Calu3 (cell line): Measurements from ENCODE around the gene SRA1. TPM values are rescaled to one million over a fixed set of nuclear protein-coding genes. Genes with fewer than 3 reads are reported as not detected.

ENCODE experiments used
- BruUV-seq: library from RNA; stranded (reverse); fragments of 400-500 nt; replicated peaks from 2 replicates; lab custom pipeline; 2021; lab: Mats Ljungman, UMichigan
- CTCF ChIA-PET: fragments of 300-600 bp; sonication (Branson Sonifier 250); formaldehyde crosslinking; loops from one replicate; lab custom pipeline; 2022; ENCODE audit warnings: antibody characterized with exemption; lab: Charles Lee
- DNase-seq: peaks from one replicate; pipeline ENCODE4 v3.0.0; 2022
- H3K27ac Mint-ChIP-seq: one replicate; pipeline ENCODE4 v1.8.0; 2022; ENCODE audit warnings: mixed read lengths; ENCODE audit not compliant: unreplicated experiment
- H3K27me3 Mint-ChIP-seq: one replicate; pipeline ENCODE4 v1.8.0; 2022; ENCODE audit warnings: mixed read lengths; ENCODE audit not compliant: unreplicated experiment
- H3K36me3 Mint-ChIP-seq: one replicate; pipeline ENCODE4 v1.8.0; 2022; ENCODE audit warnings: mild to moderate bottlenecking, moderate library complexity, mixed read lengths; ENCODE audit not compliant: insufficient read depth, unreplicated experiment
- H3K4me1 Mint-ChIP-seq: one replicate; pipeline ENCODE4 v1.8.0; 2022; ENCODE audit warnings: mild to moderate bottlenecking, low read depth, mixed read lengths; ENCODE audit not compliant: unreplicated experiment
- H3K4me3 Mint-ChIP-seq: one replicate; pipeline ENCODE4 v1.8.0; 2022; ENCODE audit warnings: mild to moderate bottlenecking, low read depth, moderate library complexity, mixed read lengths; ENCODE audit not compliant: unreplicated experiment
- H3K9me3 Mint-ChIP-seq: one replicate; pipeline ENCODE4 v1.8.0; 2022; ENCODE audit warnings: low read depth, mixed read lengths; ENCODE audit not compliant: unreplicated experiment
- CTCF ChIP-seq: fragments of 200-600 bp; IDR thresholded peaks from one replicate; pipeline ENCODE4 v1.8.0; 2022; ENCODE audit warnings: antibody characterized with exemption; ENCODE audit not compliant: unreplicated experiment
- intact Hi-C: fragments of 100-400 bp; cut with micrococcal nuclease; formaldehyde crosslinking; loops from one replicate; pipeline ENCODE4 v1.10.0; 2022; ENCODE audit not compliant: unreplicated experiment
- total RNA-seq: library from RNA; stranded (reverse); gene quantifications from 2 replicates; pipeline ENCODE4 v1.2.3, GENCODE V29; 2022

The SRA1 gene
- total RNA-seq, 1 experiment from 2014 or later: 33.0 TPM

GRCh38 chr5:140556438-140556837 is 835 bp downstream of the SRA1 start:
- Mint-ChIP-seq H3K4me3 (peak overlapping the region; percentile 90), H3K9me3 (no peaks in the 10 kb centered on the region), H3K36me3 (peaks cover 53% of the 10 kb centered on the region), H3K4me1 (peaks cover 46% of the 10 kb centered on the region), H3K27me3 (no peaks in the 10 kb centered on the region), H3K27ac (peak overlapping the region; percentile 92)
- intact Hi-C loops: loop anchor here (2.0 to 10.0 kb wide), 2 partner anchors 82 to 158 kb away; partner anchors contain the start of gene TMCO6
- TF ChIP-seq CTCF: no peak
- CTCF ChIA-PET: no interaction called here
- BruUV-seq: TSS peak; percentile 81
- DNase-seq: no peak

- TF ChIP-seq CTCF: no peak
- no TSS peak for BruUV-seq
- no peak for DNase-seq
- H3K9me3 Mint-ChIP-seq: no peaks in the 10 kb centered on the region
- CTCF ChIA-PET: no interaction called here
- peak overlapping the region; percentile 92 for H3K27ac Mint-ChIP-seq
- peaks cover 59% of the 10 kb centered on the region for H3K36me3 Mint-ChIP-seq
- peak overlapping the region; percentile 90 for H3K4me3 Mint-ChIP-seq
- peaks cover 46% of the 10 kb centered on the region for H3K4me1 Mint-ChIP-seq
- intact Hi-C loops: loop anchor here (2.0 to 10.0 kb wide), 2 partner anchors 83 to 159 kb away; partner anchors contain the start of gene TMCO6
- H3K27me3 Mint-ChIP-seq: no peaks in the 10 kb centered on the region
These were observed 1.4 kb downstream of the SRA1 start for GRCh38 chr5:140555747-140556312.

- Mint-ChIP-seq H3K9me3 (no peaks in the 10 kb centered on the region), H3K27me3 (no peaks in the 10 kb centered on the region), H3K4me1 (peaks cover 52% of the 10 kb centered on the region), H3K27ac (peak overlapping the region; percentile 34), H3K4me3 (no peak overlapping the region), H3K36me3 (peaks cover 73% of the 10 kb centered on the region)
- intact Hi-C loops: loop anchor here (10.0 kb wide), 1 partner anchor 160 kb away; no protein-coding TSS in a partner anchor
- DNase-seq: no peak
- CTCF ChIA-PET: interaction anchor here (0.6 kb wide), 1 partner anchor 963 kb away, joined by 3 read pairs; no protein-coding TSS in a partner anchor
- no TSS peak for BruUV-seq
- no peak for TF ChIP-seq CTCF
These were observed 2.8 kb downstream of the SRA1 start for GRCh38 chr5:140554454-140554853.

- Mint-ChIP-seq H3K27me3 (no peaks in the 10 kb centered on the region), H3K4me3 (no peak overlapping the region), H3K27ac (peak overlapping the region; percentile 34), H3K9me3 (no peaks in the 10 kb centered on the region), H3K36me3 (peaks cover 81% of the 10 kb centered on the region), H3K4me1 (peaks cover 60% of the 10 kb centered on the region)
- no TSS peak for BruUV-seq
- no peak for DNase-seq
- TF ChIP-seq CTCF: no peak
- intact Hi-C loops: loop anchor here (10.0 kb wide), 1 partner anchor 161 kb away; no protein-coding TSS in a partner anchor
- CTCF ChIA-PET: no interaction called here
These were observed 3.6 kb downstream of the SRA1 start for GRCh38 chr5:140553657-140554056.
